ENCODE results near the gene NDUFS2. TPM values are rescaled to one million over a fixed set of nuclear protein-coding genes. Genes with fewer than 3 reads are reported as not detected.

Gene NDUFS2
- total RNA-seq, 1 donor from 2014 or later, result 334 TPM

DNA sequence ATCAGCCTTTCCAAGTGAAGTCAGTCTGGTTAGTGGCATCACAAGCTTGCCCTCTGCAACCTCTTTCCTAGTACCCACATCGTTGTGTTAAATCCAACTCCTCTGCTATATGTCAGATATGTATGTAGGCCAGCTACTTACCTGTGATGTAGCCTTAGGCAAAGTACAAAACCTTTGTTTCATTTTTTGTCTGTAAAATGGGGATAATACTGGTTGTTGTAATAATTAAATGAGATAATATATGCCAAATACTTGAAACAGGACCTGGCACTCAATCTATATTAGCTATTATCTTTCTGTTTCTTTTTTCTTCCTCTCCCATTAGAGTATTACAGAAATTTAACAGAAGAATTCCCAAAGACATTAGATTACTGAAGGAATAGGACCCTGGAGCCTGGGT is 57.6 kb downstream of the NDUFS2 start:
- intact Hi-C loops (cut with DNase I), result no loop called here
- DNase-seq (ENCODE audit: missing footprints) (no peak), ATAC-seq (no peak)

DNA sequence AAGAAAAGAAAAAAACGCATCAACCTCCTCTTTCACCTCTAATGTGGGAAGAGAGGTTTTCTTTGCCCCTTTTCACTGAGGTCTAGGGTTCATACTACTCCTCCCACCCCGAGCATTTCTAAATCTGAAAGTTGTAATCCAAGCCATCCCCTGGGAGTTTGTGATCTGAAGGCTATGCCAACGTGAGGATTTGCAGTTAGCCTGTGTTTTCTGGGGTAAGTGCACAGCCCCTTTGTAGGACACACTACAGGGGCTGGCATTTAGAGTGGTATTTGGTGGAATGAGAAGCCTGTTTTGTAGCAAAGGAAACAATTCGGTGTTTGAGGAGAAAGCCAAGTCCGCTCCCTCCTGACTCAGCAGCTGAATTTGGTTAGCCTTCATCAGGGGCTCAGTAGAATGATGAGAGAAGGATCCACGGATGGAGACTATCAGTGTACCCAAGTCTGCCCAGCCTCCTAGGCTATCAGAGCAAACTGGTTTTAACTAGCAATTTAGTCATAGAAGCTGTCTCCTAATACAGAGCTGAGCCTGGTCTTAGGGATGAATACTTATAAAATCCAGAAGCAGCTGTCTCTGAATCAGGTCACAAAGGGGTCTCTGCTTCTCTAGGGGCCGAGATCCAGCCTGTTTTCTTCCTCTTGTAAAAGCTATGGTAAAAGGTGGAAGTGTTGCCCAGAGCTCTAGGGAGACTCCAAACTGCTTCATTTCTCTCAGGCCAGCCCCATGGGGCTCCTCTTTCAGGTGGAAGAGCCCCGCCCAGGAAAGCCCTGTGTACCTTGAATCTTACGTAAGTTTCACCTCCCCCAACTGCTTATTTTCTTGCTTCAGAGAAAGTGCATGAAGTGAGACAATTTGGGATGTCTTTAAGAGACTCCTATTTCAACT is 58.5 kb downstream of the NDUFS2 start:
- intact Hi-C loops (cut with DNase I), result no loop called here
- ATAC-seq, result no peak
- DNase-seq (ENCODE audit: missing footprints), result no peak

DNA sequence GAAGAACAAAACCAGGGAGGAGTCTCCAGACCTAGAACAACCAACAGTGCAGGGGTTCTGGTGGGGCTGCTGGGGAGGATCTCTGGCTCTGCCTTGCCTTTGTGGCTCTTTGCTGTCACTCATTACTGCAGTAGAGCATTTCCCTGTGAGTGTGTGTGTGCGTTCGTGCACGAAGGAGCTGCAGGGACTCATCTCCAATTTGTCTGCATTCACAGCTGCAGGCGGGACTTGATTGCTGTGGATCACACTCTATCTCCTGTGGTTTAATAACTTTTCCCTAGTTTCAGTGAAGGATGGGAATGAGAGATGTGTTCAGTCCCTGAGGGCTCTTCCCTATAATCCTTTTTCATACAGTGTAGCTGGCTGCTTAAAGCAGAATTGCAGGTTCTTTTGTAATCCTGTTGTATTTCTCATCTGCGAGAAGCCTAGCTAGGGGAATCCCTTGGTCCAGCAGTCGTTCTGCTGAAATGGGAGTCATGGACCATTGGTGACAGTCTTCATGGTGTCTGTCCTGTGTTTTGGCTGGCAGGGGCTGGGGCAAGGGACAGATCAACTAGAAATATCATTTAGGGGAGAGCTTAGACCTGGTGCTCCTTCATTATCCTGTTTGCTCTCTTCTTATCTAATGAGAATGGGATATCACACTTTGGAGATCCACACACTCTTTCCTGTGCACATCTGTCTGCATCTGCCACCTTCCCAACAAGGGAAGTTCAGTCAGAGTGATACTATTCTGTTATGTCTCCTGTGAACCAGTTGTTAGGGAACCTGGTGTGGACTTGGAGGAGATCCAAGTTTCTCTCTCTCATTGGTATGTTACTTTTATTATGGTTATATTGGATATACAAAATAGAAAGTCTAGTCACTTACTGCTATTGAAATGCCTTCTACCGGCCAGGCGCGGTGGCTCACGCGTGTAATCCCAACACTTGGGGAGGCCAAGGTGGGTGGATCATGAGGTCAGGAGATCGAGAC is 59.4 kb downstream of the NDUFS2 start:
- intact Hi-C loops (cut with DNase I), result no loop called here
- no peak for ATAC-seq
- no peak for DNase-seq (ENCODE audit: missing footprints)

Small RNA genes within 50 kb of the gene (microRNA-seq; reads per million reads assigned to microRNA genes)
- not detected for gene MIR5187

Other genes starting within 250 kb of the NDUFS2 start
- not detected for gene ITLN2, start 247.6 kb upstream of the NDUFS2 start, total RNA-seq
- gene F11R, start 181.2 kb upstream of the NDUFS2 start, total RNA-seq, result 9.8 TPM
- 10.5 TPM for gene TSTD1, start 163.4 kb upstream of the NDUFS2 start, total RNA-seq
- 33.7 TPM for gene USF1, start 156.4 kb upstream of the NDUFS2 start, total RNA-seq
- gene ARHGAP30, start 132.5 kb upstream of the NDUFS2 start, total RNA-seq, result 3.7 TPM
- gene NECTIN4, start 112.8 kb upstream of the NDUFS2 start, total RNA-seq, result not detected
- 6.5 TPM for gene KLHDC9, start 104.0 kb upstream of the NDUFS2 start, total RNA-seq
- 62.8 TPM for gene PFDN2, start 84.3 kb upstream of the NDUFS2 start, total RNA-seq
- gene NIT1, start 84.3 kb upstream of the NDUFS2 start, total RNA-seq, result 36.5 TPM
- 29.2 TPM for gene DEDD, start 69.7 kb upstream of the NDUFS2 start, total RNA-seq
- 82.8 TPM for gene UFC1, start 48.4 kb upstream of the NDUFS2 start, total RNA-seq
- 19.5 TPM for gene USP21, start 42.9 kb upstream of the NDUFS2 start, total RNA-seq
- 13.5 TPM for gene PPOX, start 35.9 kb upstream of the NDUFS2 start, total RNA-seq
- 20.9 TPM for gene B4GALT3, start 24.9 kb upstream of the NDUFS2 start, total RNA-seq
- gene ADAMTS4, start 3.3 kb upstream of the NDUFS2 start, total RNA-seq, result 13.0 TPM
- 38.3 TPM for gene FCER1G, start 12.9 kb downstream of the NDUFS2 start, total RNA-seq
- not detected for gene APOA2, start 21.3 kb downstream of the NDUFS2 start, total RNA-seq
- 39.1 TPM for gene TOMM40L, start 23.7 kb downstream of the NDUFS2 start, total RNA-seq
- gene NR1I3, start 35.8 kb downstream of the NDUFS2 start, total RNA-seq, result not detected
- gene PCP4L1, start 56.4 kb downstream of the NDUFS2 start, total RNA-seq, result 0.60 TPM
- gene MPZ, start 107.6 kb downstream of the NDUFS2 start, total RNA-seq, result 4.4 TPM
- gene SDHC, start 112.0 kb downstream of the NDUFS2 start, total RNA-seq, result 407 TPM
- not detected for gene CFAP126, start 165.5 kb downstream of the NDUFS2 start, total RNA-seq

All from Right ventricle myocardium inferior (tissue), 1 donor.